GM19043 (cell line): ENCODE results near the gene CAMK2B.

ENCODE experiments used
- ATAC-seq: cut with Tn5 transposase; IDR thresholded peaks from one replicate; pipeline ENCODE4 v1.9.1; 2021; ENCODE audit warnings: low read depth; ENCODE audit not compliant: unreplicated experiment

The CAMK2B gene

DNA sequence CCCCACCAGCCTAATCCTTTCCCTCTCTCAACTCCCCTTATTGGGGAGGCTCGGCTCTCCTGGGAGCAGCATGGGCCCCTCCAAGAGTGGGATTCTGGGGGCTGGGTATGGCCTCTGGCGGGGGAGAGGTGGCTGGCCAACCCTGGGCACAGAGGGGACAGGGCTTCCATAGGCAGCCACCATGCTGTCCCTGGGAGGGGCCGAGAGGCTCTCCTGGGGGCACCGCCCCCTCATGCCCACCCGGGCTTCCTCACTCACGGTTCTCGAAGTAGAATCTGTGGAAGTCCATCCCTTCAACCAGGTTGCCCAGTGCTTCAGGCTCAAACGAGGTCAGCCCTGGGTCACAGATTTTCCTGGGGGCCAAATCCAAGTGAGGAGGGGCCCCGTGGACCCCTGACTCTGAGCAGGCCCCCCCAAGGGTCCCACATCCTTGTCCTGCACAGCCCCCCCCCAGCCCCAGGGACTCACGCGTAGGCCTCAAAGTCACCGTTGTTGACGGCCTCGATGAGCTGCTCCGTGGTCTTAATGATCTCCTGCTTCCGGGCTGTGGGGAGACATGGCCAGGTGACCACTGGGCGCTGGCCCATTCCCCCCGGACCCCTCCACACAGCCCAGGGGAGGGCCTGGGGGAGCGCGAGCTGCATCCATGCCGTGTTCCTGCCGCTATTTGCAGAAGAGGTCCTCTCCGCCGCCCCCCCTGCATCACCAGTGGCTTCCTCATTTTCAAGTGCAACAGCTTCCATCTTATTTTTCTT, 104.9 kb downstream of the CAMK2B start:
- ATAC-seq = no peak

DNA sequence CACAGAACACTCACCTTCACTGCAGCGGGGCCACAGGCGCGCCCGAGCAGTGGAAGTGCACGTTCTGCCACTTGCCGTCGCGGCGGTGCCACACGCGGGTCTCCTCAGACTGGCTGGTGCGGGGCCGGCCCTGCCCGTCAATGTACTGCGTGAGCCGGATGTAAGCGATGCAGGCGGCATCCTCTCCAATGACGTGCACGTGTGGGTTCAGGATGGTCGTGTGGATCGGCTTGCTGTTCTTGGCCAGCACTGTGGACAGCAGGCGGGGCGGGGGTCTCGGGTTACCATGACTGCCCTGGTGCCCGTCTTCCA, 105.4 kb downstream of the CAMK2B start:
- ATAC-seq = no peak

DNA sequence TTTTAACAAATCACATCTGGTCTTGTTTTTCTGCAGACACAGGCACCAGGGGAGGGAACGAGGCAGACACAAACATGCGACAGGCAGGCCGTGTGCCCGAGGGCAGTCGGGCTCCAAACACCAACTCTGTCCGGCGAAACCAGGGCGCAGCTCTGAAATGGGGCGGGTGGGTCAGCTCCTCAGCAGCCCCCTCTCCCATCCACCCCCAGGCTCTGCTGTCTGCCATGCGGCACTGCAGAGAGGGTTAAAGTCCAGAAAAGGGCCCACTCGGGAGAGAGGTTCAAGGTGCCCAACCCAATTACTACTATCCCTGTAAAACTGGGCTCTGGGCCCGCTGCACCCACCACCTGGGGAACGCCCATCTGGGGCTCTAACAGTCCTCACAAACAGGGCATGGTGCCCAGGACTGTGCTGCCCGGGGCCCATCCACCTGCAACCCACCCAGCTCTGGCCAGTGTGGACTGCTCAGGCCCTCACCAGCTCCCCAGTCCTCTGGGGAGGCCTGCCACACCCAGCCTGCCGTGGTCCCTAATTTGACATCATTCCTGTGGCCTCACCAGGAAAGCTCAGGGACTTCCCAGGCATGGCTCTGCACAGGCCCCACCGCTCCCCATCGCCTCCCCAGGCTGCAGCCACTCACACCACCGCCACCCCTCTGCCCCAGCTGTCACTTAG, 105.9 kb downstream of the CAMK2B start:
- ATAC-seq = no peak

DNA sequence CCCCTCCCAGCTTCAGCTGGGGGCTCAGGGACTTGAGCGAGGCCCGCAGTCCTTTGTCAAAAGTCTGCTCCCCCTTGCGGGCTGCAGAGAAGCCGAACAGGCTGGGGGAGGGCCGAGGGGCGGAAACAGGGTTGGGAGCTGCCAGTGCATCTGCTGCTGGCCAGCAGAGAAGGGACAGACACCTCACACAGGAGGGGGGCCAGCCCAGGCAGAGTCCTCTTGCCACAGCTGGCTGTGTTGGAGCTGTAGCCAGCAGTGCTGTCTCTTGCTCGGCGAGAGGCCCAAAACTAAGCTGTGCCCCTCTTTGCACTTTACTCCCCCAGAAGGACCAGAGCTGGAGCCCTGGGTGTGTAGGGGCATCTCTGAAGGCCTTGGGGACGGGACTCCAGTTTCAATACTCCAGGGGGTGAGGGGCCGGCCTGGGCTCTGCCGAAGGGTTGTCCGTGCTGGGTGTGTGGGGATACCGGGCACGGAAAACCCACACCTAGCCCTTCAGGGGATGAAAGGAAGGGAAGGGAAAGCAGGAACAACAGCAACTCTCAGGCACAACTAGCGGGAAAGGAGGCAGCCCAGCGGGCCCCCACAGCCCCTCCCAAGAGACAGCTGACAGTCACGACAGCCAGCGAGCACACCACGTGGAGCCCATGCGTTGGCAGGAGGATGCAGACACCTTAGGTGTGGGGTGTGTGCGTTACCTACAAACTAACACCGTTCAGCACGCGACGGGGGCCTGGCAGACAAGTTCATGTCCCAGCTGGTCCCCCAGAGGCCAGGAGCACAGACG, 106.8 kb downstream of the CAMK2B start:
- no peak for ATAC-seq

DNA sequence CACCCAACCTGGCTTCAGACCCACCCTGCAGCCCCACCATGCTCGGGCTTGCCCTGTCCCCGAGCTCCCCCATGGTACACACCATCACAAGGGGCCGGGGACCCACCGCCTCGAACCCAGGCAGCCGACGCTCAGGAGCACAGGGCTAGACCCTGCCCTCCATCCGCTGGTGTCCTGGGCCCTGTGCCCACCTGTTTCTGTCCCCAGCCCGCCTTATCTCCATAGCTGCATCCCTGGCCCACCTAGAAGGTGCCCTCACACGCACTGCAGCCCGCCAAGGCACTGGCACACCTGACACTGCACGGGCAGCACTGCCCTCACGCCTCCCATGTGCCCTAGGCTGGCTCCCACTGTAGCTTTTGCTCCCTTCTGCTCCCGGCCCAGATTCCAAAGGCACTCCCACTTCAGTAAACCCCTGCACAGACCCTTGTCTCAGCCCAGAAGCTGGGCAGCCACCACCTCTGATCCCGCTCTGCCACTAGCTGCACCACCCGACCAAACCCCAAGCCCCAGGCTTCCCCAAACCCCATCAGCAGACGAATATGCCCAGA, 107.5 kb downstream of the CAMK2B start:
- no peak for ATAC-seq

DNA sequence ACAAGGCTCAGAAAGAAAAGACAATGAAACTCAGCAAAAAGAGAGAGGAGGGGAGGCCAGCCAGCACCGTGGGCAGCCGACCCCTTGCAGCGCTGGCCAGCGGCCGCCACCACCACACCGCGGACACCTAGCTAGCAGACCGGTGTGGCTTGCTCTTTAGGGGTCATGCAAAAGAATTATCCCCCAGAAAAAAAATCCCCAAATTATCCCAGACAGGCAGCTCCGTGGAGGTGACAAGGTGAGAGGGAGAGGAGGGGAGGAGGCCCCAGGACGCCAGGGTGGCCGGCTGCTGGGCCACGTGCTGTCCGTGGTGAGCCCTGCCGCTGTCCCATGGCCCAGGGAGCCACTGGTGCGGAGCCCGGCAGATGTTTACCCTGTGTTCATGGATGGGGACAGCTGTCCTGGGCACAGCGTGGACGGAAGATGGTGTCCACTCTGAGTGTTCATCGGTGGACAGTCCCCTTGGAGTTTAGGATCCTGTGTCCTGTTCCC, 108.1 kb downstream of the CAMK2B start:
- no peak for ATAC-seq

- no peak for ATAC-seq
Measured at GRCh38 chr7:44216521-44217222, 108.7 kb downstream of the CAMK2B start.

DNA sequence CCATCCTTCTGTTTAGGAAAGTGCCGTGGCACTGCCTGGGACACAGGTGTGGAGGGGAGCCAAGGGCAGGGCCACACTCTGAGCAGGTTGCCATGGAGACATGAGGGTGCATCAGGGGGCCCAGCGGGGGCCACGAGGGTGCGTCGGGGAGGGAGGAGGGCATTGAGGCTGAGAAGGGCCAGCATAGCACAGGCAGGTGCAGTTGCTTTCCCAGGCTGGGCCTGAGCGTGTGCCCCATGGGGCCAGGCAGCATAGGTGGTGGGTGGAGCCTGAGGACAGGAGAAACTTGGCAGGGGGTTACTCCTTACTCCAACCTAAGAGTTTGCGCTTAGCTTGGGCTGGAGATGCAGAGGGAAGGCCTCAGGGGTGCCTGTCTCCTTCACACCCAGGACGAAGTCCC, 109.4 kb downstream of the CAMK2B start:
- no peak for ATAC-seq

GRCh38 chr7:44215531-44215930, 109.9 kb downstream of the CAMK2B start:
- no peak for ATAC-seq

GRCh38 chr7:44213877-44214388, 111.5 kb downstream of the CAMK2B start:
- ATAC-seq = no peak

DNA sequence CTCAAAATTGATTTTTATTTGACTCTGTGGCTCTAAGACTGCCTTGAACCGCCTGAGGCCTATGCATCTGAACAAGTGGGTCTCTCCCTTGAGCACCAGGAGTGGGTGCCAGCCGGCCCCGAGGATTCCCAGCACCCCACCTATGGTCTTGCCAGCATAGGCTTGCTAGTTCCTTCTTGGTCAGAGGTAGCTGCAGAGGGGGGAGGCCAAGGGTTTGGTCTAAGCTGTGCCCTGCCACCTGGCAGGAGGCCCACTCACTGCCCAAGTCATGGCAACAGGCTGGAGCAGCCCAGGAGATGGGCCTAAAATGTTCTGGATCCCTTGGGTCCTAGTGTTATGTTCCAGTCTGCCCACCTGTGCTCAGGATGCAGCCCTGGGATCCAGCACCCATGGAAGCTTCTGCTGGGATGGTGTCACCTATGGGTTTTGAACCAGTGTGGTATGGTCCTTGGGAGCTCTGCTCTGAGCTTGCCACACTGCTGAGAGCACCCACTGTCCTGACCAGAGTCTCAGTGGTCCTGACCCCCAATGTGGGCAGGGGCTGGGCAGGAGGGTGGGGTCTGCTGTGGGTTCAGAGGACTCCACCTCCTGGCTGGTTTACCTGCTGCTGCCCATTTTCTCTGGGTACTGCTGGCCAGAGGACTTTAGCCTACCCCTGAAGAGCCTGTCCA, 112.1 kb downstream of the CAMK2B start:
- ATAC-seq = no peak

DNA sequence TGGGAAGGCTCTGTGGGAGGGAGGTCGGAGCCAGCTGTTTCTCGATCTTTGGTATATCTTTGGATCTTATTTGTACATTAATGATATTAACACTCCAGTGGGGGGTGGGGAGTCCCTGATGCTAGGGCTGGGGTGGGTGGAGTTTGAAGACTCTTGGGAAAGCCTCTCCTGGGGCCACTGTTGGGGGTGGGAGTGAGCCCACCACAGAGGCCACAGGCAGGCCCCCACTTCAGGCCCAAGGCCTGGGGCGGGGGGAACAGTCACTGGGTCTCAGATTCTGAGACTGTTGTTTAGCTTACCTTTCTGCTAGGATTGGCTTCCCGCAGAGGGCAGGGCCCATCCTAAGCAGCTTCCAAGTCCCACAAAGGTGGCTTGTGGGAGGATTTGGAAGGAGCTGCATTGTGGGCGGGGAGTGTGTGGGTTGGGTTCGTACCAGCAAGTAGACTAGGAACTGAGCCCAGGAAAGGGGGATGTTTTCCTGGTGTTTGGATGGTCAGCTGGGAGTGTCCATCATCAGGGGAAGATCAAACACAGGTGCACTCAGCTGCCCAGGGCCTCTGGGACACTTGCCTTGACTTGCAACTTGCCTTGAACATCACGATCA, 112.7 kb downstream of the CAMK2B start:
- ATAC-seq = no peak

DNA sequence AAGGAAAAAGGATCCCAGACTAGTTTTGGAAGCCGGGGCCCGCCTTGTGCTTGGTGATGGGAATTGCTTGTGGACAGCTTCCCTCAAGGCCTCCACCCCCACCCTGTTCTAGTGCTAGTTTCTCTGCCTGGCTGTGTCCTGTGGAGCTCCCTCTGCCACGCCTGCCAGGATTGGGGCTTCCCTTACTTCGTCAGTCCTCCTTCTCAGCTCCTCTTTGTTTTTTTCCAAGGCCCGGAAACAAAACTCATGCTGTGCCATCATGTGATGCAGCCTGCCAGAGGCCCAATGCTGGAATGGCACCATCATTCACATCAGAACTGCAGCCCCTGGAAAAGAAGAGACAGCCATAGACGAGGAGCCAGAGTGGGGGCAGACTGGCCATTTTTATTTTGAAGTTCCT, 113.4 kb downstream of the CAMK2B start:
- ATAC-seq = no peak

DNA sequence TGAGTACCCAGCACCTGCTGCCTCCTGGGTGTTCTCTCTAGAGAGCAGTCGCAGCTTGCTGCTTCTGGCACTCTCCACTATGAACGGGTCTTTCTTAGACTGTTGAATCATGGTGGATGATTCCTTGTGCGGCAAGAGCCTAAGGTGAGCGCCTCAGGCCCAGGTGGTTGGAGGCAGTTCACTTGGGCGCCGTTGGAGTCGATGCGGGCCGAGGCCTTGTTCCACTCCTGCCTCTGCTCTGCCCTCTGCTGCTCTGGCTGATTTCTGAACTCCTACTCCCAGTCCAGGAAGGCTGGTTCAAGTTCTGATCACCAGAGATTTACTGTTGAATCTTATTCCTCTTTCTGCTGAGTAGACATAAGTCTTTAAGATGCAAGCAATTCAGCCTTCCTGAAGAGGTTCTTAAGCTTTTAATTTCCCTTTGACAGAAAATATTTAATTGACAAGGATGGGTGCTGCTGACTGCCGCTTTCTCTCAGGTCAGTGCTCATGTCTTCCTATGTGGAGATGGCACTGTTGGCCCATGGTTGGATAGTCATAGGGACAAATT, 114.2 kb downstream of the CAMK2B start:
- ATAC-seq = no peak

GRCh38 chr7:44210107-44210506, 115.3 kb downstream of the CAMK2B start:
- no peak for ATAC-seq

GRCh38 chr7:44208085-44208484, 117.3 kb downstream of the CAMK2B start:
- ATAC-seq = no peak

- no peak for ATAC-seq
Measured at GRCh38 chr7:44206008-44206407, 119.4 kb downstream of the CAMK2B start.

DNA sequence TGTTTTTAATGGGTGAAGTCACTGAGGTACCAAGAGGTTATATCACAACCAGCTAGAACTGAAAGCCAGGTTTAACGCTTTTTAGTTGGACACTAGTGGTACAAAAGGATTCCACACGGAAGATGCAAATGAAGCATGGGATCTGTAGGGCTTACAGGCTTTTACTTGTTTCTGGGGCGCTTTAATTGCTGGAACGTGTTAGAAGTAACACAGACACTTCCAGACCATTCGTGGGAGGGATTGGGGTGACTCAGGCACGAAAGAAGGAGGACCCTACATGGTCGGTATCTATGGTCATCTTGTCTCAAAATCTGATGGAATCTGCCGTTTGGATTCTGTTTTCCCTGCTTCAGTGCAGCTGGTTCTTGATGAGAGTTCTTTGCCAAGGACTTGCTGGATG, 123.6 kb downstream of the CAMK2B start:
- no peak for ATAC-seq
